Measurements from ENCODE around the gene LNX1. TPM values are rescaled to one million over a fixed set of nuclear protein-coding genes. Genes with fewer than 3 reads are reported as not detected.

The LNX1 gene
- polyA plus RNA-seq, 3 donors = 0.09 to 0.13 TPM; not detected in 1

DNA sequence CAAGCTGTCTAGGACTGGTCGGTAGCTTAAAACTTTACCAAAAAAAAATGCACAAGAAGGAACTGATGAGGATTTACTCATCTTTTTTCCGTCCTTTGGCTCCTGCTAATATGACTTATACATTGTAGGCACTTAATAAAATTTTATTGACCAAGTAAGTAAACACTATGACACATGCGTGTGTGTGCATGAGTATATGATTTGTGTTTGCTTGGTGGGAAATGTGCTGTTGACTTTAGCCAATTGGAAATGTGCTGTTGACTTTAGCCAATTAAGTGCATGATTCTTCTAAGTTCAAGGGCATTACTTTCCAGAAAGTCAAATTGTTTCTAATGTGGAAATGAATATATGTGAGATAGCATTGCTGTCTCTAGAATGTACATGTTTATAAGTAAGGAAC is 135.5 kb downstream of the LNX1 start:
- peaks cover 68 to 83% of the 10 kb centered on the region in 2 donors for H3K36me3 Mint-ChIP-seq
- Histone ChIP-seq H3K36me3 (replicated peaks in 1 of 2; ENCODE audit: control insufficient read depth in 1 of 2, insufficient read depth in 2 of 2, low read length in 2 of 2) (peaks cover 72 to 97% of the 10 kb centered on the region in 2 donors), H4K20me1 (ENCODE audit: insufficient read depth, low read length) (no peaks in the 10 kb centered on the region), H3K79me2 (ENCODE audit: insufficient read depth, low read length) (no peaks in the 10 kb centered on the region), H3K4me3 (replicated peaks in 1 of 3; ENCODE audit: low read depth in 2 of 3, low read length in 3 of 3) (no peak overlapping the region), H2AFZ (ENCODE audit: insufficient read depth, low read depth, low read length, poor library complexity, severe bottlenecking) (no peak overlapping the region), H3K9ac (ENCODE audit: insufficient read depth, low read length, poor library complexity, severe bottlenecking) (no peak overlapping the region), H3K4me1 (ENCODE audit: control insufficient read depth in 1 of 2, insufficient read depth in 2 of 2, low read length in 2 of 2) (no peaks in the 10 kb centered on the region), H3K4me2 (replicated peaks; ENCODE audit: extremely low read depth, low read length, poor library complexity, severe bottlenecking) (no peak overlapping the region), H3K27ac (ENCODE audit: low read depth in 1 of 2, low read length in 2 of 2) (no peak overlapping the region), H3K27me3 (ENCODE audit: control insufficient read depth in 2 of 2, insufficient read depth in 2 of 2, low read length in 2 of 2) (no peaks in the 10 kb centered on the region), H3K9me3 (replicated peaks in 1 of 2; ENCODE audit: control insufficient read depth in 1 of 2, insufficient read depth in 1 of 2, low read length in 2 of 2) (no peaks in the 10 kb centered on the region)
- H3K4me3 Mint-ChIP-seq = no peak overlapping the region
- intact Hi-C loops (cut with micrococcal nuclease) = no loop called here
- H3K9me3 Mint-ChIP-seq = no peaks in the 10 kb centered on the region
- H3K27ac Mint-ChIP-seq = no peak overlapping the region
- DNase-seq = no peak
- 100% methylated on average over 1 of the region's 3 CpGs for WGBS (ENCODE audit: insufficient coverage)
- TF ChIP-seq, protein P1, sequence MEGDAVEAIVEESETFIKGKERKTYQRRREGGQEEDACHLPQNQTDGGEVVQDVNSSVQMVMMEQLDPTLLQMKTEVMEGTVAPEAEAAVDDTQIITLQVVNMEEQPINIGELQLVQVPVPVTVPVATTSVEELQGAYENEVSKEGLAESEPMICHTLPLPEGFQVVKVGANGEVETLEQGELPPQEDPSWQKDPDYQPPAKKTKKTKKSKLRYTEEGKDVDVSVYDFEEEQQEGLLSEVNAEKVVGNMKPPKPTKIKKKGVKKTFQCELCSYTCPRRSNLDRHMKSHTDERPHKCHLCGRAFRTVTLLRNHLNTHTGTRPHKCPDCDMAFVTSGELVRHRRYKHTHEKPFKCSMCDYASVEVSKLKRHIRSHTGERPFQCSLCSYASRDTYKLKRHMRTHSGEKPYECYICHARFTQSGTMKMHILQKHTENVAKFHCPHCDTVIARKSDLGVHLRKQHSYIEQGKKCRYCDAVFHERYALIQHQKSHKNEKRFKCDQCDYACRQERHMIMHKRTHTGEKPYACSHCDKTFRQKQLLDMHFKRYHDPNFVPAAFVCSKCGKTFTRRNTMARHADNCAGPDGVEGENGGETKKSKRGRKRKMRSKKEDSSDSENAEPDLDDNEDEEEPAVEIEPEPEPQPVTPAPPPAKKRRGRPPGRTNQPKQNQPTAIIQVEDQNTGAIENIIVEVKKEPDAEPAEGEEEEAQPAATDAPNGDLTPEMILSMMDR (IDR thresholded peaks at IDR 0.05) = no peak
- peaks cover 0 to 2% (median 0%) of the 10 kb centered on the region in 3 donors for H3K27me3 Mint-ChIP-seq (ENCODE audit: low read depth in 3 of 3)
- H3K4me1 Mint-ChIP-seq = peaks cover 2% of the 10 kb centered on the region

DNA sequence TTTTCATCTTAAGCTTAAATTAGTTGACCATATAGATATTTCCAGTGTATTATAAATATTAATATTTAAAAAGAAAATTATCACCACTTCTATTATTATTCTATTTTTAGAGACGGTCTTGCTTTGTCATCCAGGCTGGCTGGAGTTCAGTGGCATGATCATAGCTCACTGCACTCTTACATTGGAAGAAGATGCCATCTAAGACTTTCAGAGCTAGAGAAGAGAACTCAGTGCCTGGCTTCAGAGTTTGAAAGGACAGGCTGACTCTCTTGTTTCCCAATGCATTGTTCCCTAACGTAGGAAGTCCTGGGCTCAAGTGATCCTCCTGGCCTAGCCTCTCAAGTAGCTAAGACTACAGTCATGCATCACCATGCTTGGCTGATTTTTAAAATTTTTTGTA is 137.9 kb downstream of the LNX1 start:
- no peak overlapping the region for H3K27ac Mint-ChIP-seq
- Histone ChIP-seq H3K79me2 (ENCODE audit: insufficient read depth, low read length) (no peaks in the 10 kb centered on the region), H3K4me3 (replicated peaks in 1 of 3; ENCODE audit: low read depth in 2 of 3, low read length in 3 of 3) (no peak overlapping the region), H3K9me3 (replicated peaks in 1 of 2; ENCODE audit: control insufficient read depth in 1 of 2, insufficient read depth in 1 of 2, low read length in 2 of 2) (no peaks in the 10 kb centered on the region), H2AFZ (ENCODE audit: insufficient read depth, low read depth, low read length, poor library complexity, severe bottlenecking) (no peak overlapping the region), H3K36me3 (replicated peaks in 1 of 2; ENCODE audit: control insufficient read depth in 1 of 2, insufficient read depth in 2 of 2, low read length in 2 of 2) (peaks cover 55 to 79% of the 10 kb centered on the region in 2 donors), H3K27ac (ENCODE audit: low read depth in 1 of 2, low read length in 2 of 2) (no peak overlapping the region), H3K4me1 (ENCODE audit: control insufficient read depth in 1 of 2, insufficient read depth in 2 of 2, low read length in 2 of 2) (no peaks in the 10 kb centered on the region), H3K9ac (ENCODE audit: insufficient read depth, low read length, poor library complexity, severe bottlenecking) (no peak overlapping the region), H4K20me1 (ENCODE audit: insufficient read depth, low read length) (no peaks in the 10 kb centered on the region), H3K27me3 (ENCODE audit: control insufficient read depth in 2 of 2, insufficient read depth in 2 of 2, low read length in 2 of 2) (no peaks in the 10 kb centered on the region), H3K4me2 (replicated peaks; ENCODE audit: extremely low read depth, low read length, poor library complexity, severe bottlenecking) (no peak overlapping the region)
- H3K27me3 Mint-ChIP-seq (ENCODE audit: low read depth in 3 of 3) = peaks cover 0 to 2% (median 0%) of the 10 kb centered on the region in 3 donors
- DNase-seq = no peak
- no peaks in the 10 kb centered on the region for H3K9me3 Mint-ChIP-seq
- TF ChIP-seq, protein P1 (IDR thresholded peaks at IDR 0.05) = no peak
- H3K4me3 Mint-ChIP-seq = no peak overlapping the region
- H3K4me1 Mint-ChIP-seq = peaks cover 2% of the 10 kb centered on the region
- WGBS (ENCODE audit: insufficient coverage) = 94% methylated on average over 2 of the region's 2 CpGs
- H3K36me3 Mint-ChIP-seq = peaks cover 58 to 71% of the 10 kb centered on the region in 2 donors
- intact Hi-C loops (cut with micrococcal nuclease) = no loop called here

Data from CD14-positive monocyte (primary cell).